ENCODE data around the gene PSMD6.

GRCh38 chr3:64016941-64017620 lies 6.2 kb downstream of the PSMD6 start:
- TF ChIP-seq CTCF (IDR thresholded peaks at IDR 0.05) (no peak), POLR2AphosphoS5 (IDR thresholded peaks at IDR 0.05) (no peak)
